GM11168 (cell line): ENCODE measurements around the gene ASTN2.
"Not testable (repeated sequence)": the region's sequence is repeated elsewhere in the genome, so short reads cannot be mapped to it uniquely, and the experiment has no call there.

Experiments
- in situ Hi-C: fragments of 300-500 bp; cut with MboI; formaldehyde crosslinking; loops from one replicate; pipeline ENCODE4 v1.12.0; 2022; ENCODE audit warnings: low sequenced_read_pairs; ENCODE audit not compliant: unreplicated experiment

Gene ASTN2

DNA sequence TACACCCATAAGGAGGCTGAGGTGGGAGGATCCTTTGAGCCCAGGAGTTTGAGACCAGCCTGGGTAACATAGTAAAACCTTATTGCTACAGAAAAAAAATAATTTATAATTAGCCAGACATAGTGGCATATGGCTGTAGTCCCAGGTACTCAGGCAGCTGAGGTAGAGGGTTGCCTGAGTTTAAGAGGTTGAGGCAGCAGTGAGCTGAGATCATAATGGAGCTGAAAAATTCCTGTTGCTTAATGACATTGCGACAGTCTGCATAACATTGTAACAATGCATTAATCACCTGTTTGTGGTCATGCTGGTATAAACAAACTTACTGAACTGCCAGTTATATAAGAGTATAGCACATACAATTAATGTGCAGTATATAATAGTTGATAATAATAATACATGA lies 513.6 kb downstream of the ASTN2 start:
- in situ Hi-C loops: no loop called here

DNA sequence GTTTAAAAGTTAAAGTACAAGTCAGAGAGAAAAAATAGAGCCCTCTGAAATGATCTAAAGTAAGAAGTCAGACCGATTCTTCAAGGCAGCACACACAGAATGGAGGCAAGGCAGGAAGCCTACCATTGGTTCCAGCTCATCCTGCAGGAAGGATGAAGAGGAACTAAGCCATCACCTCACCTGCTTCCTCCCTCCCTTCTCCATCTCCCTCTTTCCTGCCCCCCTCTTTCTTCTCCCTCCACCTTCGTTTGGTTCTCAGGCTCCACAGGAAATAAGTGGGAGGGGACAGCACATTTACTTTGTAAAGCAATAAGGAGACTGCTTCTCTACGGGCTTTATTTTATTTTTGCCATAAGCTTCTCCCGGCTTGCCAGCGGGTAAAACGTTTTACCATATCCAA lies 514.3 kb downstream of the ASTN2 start:
- in situ Hi-C loops: no loop called here

DNA sequence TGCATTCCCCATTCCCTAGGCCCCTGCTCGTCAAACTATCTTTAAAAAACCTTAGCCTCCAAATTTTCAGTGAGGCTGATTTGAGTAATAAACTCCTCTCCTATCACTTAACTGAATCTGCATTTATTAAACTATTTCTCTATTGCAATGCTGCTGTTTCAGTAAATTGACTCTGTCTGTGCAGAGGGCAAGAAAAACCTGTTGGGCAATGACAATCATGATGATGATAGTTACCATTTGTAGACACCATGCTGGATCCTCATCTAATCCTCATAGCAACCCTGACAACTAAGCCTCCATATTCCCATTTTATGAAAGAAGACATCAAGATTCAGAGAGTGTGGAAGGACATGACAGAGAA lies 514.9 kb downstream of the ASTN2 start:
- in situ Hi-C loops: no loop called here

DNA sequence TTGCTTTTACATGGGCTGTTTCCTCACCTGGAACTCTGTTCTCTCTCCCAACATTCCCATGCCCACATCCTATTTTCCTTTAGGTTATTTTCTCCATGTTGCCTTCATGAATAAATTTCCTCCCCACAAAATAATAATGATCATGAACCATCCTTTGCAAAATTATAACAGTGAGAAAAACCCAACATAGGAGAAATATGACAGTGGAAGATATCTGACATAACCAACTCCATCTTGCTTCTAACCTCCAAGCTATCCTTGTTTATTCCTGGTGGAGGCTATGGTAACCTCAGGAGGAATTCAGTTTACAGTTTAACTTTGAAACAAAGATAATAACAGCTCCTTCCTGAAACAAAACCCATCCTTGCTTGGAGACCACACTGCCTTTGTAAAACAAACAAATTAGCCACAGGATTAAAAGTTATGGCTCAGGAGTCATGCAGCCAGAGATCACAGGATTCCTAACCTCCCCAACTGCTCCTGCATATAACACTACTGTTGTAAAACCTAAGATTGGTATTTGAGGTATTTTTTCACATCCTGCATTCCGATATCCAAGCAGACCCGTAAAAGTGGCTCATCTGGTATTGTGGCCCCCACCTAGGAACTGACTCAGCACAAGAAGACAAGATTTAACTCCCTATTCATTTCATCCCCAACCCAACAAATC lies 515.4 kb downstream of the ASTN2 start:
- in situ Hi-C loops: no loop called here

DNA sequence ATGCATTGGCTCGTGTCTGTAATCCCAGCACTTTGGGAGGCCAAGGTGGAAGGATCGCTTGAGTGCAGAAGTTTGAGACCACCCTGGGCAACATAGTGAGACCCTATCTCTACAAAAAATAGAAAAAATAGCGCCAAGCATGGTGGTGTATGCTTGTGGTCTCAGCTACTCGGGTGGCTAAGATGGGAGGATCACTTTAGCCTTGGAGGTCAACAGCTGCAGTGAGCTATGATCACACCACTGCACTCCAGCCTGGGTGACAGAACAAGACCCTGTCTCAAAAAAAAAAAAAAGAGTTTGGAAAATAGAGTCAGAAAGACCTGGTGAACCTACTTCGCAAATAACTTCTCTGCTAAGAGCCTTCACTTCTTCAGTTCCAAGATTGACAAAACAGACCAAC lies 516.7 kb downstream of the ASTN2 start:
- in situ Hi-C loops: not testable (repeated sequence)

DNA sequence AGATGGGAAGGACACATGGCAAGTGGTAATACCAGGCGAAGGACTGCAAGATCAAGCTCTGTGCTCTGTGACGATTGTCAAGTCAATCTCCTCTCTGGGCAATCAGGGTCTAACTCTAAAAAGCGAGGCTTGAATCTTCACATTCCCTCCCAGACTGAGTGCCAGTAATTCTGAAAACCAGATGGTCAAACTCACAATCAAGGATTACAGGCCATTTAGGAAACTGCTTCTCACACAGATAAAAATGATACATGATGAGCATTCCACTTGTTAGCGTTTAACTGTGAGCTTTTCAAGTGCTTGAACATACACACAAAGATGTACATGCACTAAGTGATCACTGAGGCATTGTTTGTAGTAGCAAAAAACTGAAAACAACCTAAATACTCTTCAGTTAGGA lies 517.7 kb downstream of the ASTN2 start:
- in situ Hi-C loops: no loop called here

DNA sequence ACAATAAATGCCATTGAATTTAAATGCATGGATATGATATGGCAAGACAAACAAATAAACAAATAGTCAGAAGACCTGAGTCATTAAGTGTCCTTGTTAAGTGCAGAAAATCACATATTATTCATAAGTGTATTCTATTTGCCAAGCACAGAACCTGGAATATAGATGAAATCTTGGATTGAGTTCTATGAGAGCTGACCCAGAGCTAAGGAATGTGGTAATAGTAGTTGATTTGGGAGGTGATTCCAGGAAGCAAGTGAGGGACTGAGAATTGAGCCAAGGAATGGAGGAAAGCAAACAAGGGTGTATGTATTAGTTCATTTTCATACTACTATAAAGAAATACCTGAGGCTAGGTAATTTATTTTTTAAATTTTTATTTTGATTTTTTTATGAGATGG lies 518.9 kb downstream of the ASTN2 start:
- in situ Hi-C loops: no loop called here

DNA sequence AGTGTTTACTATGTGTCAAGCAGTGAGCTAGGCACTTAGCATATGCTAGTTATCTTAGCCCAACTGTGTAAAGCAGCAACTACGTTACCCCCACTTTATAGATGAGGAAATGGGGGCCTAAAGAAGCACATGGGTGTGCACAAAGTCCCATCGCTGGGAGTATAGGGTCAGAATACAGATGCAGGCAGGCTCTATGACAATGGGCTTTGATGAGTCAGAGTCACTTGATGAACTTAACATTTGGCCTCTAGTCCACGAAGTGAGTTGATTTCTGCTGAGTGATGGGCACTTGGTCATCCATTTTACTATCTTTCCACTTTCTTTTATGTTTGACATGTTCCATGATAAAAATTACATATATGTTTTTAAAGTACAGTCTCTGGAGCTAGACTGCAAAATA lies 523.4 kb downstream of the ASTN2 start:
- in situ Hi-C loops: no loop called here

DNA sequence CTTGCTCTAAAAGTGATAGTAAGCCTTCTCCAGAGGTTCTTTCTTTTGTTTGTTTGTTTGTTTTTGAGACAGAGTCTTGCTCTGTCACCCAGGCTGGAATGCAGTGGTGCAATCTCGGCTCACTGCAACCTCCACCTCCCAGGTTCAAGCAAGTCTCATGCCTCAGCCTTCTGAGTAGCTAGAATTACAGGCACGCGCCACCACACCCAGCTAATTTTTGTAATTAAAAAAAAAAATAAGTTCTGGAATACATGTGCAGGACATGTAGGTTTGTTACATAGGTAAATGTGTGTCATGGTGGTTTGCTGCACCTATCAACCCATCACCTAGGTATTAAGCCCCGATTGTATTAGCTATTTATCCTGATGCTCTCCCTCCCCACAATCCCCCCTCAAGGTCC lies 526.4 kb downstream of the ASTN2 start:
- in situ Hi-C loops: not testable (repeated sequence)

DNA sequence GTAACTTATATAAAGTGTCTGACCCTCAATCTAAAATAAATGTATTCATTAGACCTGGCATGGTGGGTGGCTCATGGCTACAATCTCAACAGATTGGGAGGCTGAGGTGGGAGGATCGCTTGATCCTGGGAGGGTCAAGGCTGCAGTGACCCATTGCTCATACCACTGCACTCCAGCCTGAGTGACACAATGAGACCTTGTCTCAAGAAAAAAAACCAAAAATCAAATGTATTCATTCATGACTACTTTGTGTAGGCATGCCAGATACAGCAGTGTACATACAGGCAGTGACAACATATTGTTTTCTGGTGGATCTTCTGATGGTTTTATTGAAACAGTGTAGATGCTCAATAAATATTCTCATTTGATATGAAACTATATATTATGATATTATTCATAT lies 526.8 kb downstream of the ASTN2 start:
- in situ Hi-C loops: no loop called here

DNA sequence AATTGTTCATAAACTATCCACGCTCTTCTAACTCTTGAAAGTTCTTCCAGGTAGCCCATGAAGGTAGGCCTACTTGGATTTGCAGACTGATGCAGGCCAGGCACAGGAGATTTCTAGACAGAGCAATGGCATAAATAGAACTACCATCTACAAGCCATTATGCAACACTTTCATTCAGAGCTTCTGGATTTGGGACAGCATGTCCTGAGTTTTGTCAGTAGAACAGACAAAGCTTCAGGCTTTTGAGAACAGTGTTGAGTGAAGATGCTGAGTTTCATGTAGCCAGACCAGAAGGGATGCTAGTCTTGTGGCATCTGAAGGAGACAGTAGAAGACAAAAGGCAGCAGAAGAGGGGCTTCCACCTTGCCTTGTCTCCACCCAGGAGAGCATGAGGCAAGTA lies 531.2 kb downstream of the ASTN2 start:
- in situ Hi-C loops: no loop called here

DNA sequence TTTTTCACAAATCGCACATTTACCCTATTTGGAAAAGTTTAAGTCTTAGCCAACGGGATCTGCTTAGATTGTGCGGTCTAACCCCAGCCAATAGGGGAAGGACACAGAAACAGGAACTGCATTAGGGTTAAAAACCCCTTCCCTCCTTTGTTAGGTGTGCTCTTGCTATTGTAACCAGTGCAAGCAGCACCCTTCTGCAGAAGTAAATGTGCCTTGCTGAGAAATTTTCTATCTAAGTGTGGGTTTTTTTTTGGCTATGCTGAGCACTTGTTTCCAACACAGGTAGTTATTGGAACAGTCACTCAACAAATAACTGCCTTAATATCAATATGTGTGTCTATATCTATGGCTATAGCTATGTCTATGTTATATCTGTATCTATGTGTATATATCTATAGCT lies 537.8 kb downstream of the ASTN2 start:
- in situ Hi-C loops: no loop called here

DNA sequence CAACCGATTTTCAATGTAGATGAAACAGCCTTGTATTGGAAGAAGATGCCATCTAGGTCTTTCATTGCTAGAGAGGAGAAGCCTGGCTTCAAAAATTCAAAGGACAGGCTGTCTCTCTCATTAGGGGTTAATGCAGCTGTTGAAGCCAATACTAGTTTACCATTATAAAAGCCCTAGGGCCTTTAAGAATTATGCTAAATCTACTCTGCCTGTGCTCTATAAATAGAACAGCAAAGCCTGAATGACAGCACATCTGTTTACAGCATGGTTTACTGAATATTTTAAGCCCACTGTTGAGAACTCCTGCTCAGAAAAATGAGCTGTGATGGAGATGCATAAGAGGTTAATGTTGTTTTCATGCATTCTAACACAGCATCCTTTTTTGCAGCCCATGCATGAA lies 539.3 kb downstream of the ASTN2 start:
- in situ Hi-C loops: no loop called here

DNA sequence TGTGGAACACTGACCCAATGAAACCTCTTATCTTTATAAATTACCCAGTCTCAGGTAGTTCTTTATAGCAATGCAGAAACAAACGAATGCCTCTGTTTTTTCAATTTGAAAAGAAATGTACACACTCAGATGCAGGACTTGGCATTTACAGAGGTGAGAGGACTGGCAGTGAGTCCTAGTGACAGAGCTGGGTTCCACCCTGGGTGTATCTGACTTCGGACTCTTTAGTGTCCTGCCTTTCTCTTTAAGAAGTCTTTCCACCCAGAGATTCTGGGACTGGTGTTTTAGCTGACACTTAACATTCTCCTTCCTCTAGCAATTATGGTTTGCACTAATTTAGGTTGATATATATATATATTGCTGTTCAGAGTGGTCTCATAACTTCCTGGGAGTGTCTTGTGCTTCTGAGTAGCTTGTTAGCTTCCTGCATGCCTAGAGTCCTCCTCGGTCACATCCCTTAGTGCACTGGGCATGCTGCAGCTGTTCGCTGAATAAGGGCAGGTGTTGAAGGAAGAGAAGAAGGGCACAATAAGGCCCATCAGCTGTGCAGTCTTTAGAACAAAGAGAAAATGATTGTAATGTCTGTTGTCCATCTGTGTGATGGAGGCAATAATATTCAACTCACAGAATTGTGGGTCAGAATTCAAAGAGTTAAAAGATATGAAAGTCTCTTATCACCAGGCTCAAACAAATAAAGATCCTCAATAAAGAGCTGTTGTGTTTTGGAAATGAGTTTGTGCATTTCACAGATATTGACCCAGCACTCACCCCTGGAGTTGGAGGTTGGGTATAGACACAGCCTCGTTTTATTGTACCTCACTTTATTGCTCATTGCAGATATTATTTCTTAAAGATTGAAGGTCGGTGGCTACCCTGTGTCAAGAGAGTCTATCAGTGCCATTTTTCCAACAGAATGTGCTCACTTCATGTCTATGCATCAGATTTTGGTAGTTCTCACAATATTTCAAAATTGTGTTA lies 540.6 kb downstream of the ASTN2 start:
- in situ Hi-C loops: no loop called here

DNA sequence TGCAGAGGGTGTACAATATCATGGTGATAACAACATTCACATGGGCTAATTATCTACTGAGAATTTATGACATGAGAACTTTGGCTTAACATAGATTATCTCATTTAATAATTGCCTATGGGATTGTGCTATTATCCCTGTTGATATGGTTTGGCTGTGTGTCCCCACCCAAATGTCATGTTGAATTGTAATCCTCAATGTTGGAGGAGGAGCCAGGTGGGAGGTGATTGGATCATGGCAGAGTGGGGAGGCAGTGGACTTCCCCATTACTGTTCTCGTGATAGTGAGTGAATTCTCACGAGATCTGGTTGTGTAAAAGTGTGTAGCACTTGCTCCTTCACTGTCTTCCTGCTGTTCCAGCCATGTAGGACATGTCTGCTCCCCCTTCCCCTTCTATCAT lies 541.4 kb downstream of the ASTN2 start:
- in situ Hi-C loops: no loop called here

DNA sequence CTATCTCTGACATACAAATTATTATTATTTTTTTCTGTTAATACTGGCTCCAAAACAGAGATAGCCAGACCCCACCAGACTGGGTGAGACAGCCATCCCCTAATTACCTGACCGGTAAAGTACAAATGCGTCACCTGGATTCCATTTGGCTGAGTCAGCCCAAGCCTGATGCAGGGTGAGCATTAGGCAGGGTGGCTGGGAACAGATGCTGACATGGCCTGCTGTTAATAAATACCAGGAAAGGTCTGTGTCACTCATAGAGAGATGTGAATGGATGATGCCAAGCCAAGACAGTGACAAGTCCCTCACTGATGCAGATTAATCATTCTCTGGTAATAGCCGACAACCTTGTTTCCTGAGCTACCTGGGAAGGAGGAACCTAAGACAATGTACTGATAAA lies 544.3 kb downstream of the ASTN2 start:
- in situ Hi-C loops: no loop called here

DNA sequence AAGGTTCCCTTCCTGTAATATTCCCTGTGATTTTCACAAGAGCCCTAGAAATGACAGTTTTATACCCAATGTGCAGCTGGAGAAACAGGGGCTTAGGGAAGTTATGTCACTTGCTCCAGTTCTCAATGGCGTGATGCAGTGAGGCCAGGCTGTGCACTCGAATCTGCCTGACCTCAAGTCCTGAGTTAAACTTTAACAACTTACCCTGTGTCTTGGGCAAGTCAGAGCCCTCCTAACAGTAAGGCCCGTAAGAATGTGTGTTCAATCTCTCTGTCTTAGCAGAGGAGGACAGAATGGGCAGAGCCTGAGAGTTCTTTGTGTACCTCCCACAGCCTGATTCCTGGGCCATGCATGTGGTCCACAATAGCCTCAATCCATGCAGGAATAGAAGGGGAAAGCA lies 546.7 kb downstream of the ASTN2 start:
- in situ Hi-C loops: no loop called here

DNA sequence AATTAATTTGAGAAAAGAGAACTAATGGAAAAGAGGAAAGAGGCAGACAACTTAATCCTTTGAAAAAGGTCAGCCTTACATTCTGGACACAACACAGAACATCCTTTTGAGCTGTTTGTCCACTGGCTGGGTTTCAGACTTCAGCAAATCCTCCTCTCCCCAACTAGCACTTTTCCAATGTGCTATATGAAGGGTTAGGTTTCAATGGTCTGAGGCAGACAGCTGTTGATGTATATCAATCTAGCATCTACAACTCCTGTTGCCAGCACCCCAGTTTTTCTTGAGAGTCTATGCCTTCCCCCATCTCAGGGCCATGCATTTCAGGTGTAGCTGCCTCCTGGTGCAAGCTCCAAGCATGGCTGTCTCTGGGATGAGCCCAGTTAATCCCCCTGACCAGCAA lies 553.5 kb downstream of the ASTN2 start:
- in situ Hi-C loops: no loop called here

DNA sequence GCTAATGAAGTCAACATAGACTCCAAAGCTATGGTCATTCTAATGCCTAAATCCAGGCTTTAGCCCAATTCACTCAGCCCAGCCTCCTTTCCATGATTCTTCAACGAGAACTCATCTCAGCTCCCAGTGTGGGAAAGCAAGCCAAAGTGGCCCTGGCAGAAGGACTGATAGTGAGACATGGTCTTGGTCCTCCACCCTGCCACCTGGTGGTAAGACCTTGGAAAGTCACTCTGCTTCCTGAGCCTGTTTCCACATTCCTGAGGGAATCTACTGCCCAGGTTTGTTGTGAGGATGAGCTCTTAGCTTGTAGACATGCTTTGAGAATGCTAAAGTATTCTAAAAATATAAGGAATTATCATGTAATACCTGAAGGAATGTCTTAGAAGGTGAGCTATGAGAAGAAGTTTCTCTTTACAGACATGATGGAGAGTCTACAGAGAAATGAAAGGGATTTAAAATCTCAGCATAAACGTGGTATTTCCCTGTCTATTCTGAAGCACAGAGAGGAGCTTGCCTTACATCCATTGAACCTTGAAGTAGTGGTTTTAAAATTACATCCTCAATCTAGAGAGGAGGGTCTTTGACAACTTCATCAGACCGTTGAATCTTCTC lies 554.2 kb downstream of the ASTN2 start:
- in situ Hi-C loops: no loop called here

DNA sequence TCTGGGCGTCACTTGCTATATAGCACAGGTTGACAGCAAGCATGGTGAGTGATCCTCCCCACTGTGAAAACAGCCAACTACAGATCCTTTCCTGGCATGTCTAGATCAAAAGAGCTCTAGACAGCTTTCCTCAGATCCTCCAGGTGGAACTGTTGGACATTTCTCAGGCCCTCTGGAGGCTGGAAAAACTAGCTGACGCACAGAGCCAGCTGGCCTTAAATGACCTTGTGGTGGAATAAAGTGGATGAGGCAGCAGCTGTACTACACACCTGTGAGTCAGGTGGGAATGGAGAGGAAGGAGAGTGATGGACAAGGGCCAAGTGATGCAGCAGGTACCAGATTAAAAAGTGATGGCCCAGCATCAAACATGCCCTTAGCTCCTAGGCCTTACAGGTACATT lies 555.1 kb downstream of the ASTN2 start:
- in situ Hi-C loops: loop anchor here (10.0 kb wide), 1 partner anchor 125 kb away; no protein-coding TSS in a partner anchor

DNA sequence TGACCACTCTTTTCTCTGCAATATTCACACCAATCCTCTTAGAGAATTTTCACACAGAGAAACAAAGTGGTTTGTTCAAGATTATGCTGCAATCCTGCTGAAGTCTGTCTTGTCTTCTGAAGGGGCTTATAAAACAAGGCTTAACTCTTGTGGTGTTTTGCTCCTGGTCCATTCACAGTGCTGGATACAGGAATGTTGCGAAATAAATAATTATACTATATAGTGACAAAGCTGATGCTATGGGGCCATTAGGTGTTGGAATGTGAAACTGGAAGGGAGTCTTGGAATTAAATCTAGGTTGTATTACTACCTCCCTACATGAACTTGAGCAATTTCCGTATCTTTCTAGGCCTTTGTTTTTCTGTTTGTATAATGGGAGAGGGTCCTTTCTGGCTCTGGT lies 557.5 kb downstream of the ASTN2 start:
- in situ Hi-C loops: loop anchor here (10.0 kb wide), 1 partner anchor 123 kb away; no protein-coding TSS in a partner anchor
